A673 (cell line): ENCODE measurements around the gene TAP1. TPM values are rescaled to one million over a fixed set of nuclear protein-coding genes. Genes with fewer than 3 reads are reported as not detected.
A peak's percentile ranks its signal among the peaks of the same experiment; 100 is the strongest.

Source experiments
- BruUV-seq: library from RNA; stranded (reverse); fragments of 400-500 nt; replicated peaks from 2 replicates; lab custom pipeline; 2021; lab: Mats Ljungman, UMichigan
- CTCF ChIA-PET: fragments of 300-600 bp; sonication (Branson Sonifier 250); formaldehyde crosslinking; loops from one replicate; lab custom pipeline; 2022; ENCODE audit warnings: antibody characterized with exemption; lab: Charles Lee
- POLR2A ChIA-PET: fragments of 300-600 bp; sonication (Branson Sonifier 250); formaldehyde crosslinking; loops from one replicate; lab custom pipeline; 2022; ENCODE audit warnings: antibody characterized with exemption; ENCODE audit not compliant: low non-redundant PET; lab: Charles Lee
- DNase-seq: peaks from one replicate; pipeline ENCODE4 v3.0.0-alpha.2; 2015; ENCODE audit warnings: low spot score
- H3K27ac ChIP-seq: fragments of 200-600 bp; sonication (generic); 2 replicates; pipeline ENCODE4 v1.5.1; 2016; ENCODE audit warnings: mixed run types, low read depth, mild to moderate bottlenecking, mixed read lengths, antibody characterized with exemption, low read length; ENCODE audit not compliant: poor library complexity, severe bottlenecking
- H3K27me3 ChIP-seq: fragments of 200-600 bp; sonication (generic); replicated peaks from 2 replicates; pipeline ENCODE4 v1.6.1; 2017; ENCODE audit warnings: mixed run types, low read depth, mild to moderate bottlenecking, mixed read lengths, antibody characterized with exemption, low read length; ENCODE audit not compliant: insufficient read depth, poor library complexity
- H3K36me3 ChIP-seq: fragments of 200-600 bp; sonication (generic); 2 replicates; pipeline ENCODE4 v1.6.1; 2016; ENCODE audit warnings: mixed run types, mild to moderate bottlenecking, mixed read lengths, antibody characterized with exemption, low read length; ENCODE audit not compliant: insufficient read depth, poor library complexity, severe bottlenecking
- H3K4me1 ChIP-seq: fragments of 200-600 bp; sonication (generic); 2 replicates; pipeline ENCODE4 v1.6.1; 2017; ENCODE audit warnings: mixed run types, mild to moderate bottlenecking, mixed read lengths, antibody characterized with exemption, low read length; ENCODE audit not compliant: insufficient read depth, poor library complexity, severe bottlenecking
- H3K4me3 ChIP-seq: fragments of 200-600 bp; sonication (generic); 2 replicates; pipeline ENCODE4 v1.5.1; 2016; ENCODE audit warnings: low read depth, mixed run types, mild to moderate bottlenecking, mixed read lengths, low read length; ENCODE audit not compliant: poor library complexity, severe bottlenecking
- H3K9me3 ChIP-seq: fragments of 200-600 bp; sonication (generic); 2 replicates; pipeline ENCODE4 v1.6.1; 2016; ENCODE audit warnings: mixed run types, low read depth, mild to moderate bottlenecking, mixed read lengths, antibody characterized with exemption, low read length; ENCODE audit not compliant: poor library complexity, severe bottlenecking
- EZH2 ChIP-seq: fragments of 200-600 bp; sonication (generic); IDR thresholded peaks from 2 replicates; pipeline ENCODE4 v1.6.1; 2017; ENCODE audit warnings: borderline replicate concordance, low read depth, mild to moderate bottlenecking, mixed read lengths, antibody characterized with exemption, low read length; ENCODE audit not compliant: poor library complexity, severe bottlenecking
- intact Hi-C: fragments of 100-400 bp; cut with micrococcal nuclease; formaldehyde crosslinking; loops from one replicate; pipeline ENCODE4 v1.10.0; 2022; ENCODE audit not compliant: unreplicated experiment
- total RNA-seq: library from RNA; stranded (reverse); gene quantifications from 2 replicates; pipeline ENCODE4 v1.2.3, GENCODE V29; 2021
- TF ChIP-seq, protein P1 (sequence below): fragments of 300-800, 200-600 bp; sonication (generic); conservative IDR thresholded peaks from 2 replicates; pipeline ENCODE4 v1.5.1; 2017; ENCODE audit warnings: low read depth, mild to moderate bottlenecking, antibody characterized with exemption, low read length, moderate library complexity, mixed read lengths

The TAP1 gene
- total RNA-seq, 1 experiment from 2014 or later = 12.3 TPM

DNA sequence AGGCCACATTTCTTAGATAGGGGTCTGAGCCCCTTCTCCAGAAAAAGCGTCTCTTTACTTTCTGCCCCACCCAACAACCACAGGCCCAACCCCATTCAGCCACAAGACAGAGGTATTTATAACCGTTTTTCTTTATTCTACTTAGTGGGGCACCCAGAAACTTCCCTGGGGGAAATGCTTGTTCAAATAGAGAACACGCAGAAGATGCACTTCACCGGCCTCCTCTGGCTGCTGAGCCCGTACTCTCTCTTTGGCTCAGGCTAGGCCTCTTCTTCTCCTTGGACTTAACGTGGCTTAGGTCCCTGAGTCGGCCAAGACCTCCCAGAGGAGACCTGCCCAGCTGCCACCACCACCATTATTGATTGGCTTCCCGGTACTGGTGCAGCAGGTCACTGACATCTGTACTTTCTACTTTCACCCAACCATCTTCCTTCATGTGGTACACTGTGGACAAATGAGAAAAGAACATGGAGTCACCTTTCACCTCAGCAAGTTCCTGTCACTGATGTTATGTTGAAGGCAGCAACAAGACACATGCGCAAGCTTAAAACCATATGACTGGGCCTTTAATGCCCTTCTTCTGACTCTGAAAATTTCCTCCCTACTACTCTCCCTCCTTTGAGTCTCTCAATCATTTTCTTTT lies 12.8 kb downstream of the TAP1 start:
- intact Hi-C loops = no loop called here
- Histone ChIP-seq H3K27me3 (no peaks in the 10 kb centered on the region), H3K4me1 (peaks cover 9% of the 10 kb centered on the region), H3K36me3 (peaks cover 3% of the 10 kb centered on the region), H3K27ac (no peak overlapping the region), H3K4me3 (no peak overlapping the region), H3K9me3 (no peaks in the 10 kb centered on the region)
- TF ChIP-seq, protein P1, sequence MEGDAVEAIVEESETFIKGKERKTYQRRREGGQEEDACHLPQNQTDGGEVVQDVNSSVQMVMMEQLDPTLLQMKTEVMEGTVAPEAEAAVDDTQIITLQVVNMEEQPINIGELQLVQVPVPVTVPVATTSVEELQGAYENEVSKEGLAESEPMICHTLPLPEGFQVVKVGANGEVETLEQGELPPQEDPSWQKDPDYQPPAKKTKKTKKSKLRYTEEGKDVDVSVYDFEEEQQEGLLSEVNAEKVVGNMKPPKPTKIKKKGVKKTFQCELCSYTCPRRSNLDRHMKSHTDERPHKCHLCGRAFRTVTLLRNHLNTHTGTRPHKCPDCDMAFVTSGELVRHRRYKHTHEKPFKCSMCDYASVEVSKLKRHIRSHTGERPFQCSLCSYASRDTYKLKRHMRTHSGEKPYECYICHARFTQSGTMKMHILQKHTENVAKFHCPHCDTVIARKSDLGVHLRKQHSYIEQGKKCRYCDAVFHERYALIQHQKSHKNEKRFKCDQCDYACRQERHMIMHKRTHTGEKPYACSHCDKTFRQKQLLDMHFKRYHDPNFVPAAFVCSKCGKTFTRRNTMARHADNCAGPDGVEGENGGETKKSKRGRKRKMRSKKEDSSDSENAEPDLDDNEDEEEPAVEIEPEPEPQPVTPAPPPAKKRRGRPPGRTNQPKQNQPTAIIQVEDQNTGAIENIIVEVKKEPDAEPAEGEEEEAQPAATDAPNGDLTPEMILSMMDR = no peak
- TF ChIP-seq EZH2 = no peak
- ChIA-PET POLR2A (no interaction called here), CTCF (no interaction called here)
- no peak for DNase-seq
- BruUV-seq = no TSS peak

DNA sequence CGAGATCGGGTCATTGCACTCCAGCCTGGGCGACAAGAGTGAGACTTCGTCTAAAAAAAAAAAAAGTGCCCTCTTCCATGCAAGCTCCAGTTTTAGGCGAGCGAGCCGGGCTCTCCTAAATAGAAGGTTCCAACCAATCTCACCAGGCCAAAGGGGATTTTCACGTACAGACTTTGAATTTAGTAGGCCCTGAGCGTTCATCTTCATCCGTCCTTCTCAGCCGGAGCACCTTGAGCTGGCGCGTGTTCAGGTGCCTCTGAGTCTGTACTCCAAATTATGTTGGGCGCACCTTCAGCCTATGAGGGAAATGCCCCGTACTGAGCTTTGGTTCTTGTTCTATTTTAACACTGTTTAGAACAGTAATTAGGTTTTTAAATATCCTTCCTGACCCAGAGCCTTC lies 14.1 kb downstream of the TAP1 start:
- H3K27me3 ChIP-seq = no peaks in the 10 kb centered on the region
- H3K36me3 ChIP-seq = peaks cover 3% of the 10 kb centered on the region
- POLR2A ChIA-PET = no interaction called here
- TF ChIP-seq EZH2 = no peak
- TF ChIP-seq, protein P1 = no peak
- no peak overlapping the region for H3K4me3 ChIP-seq
- H3K9me3 ChIP-seq = no peaks in the 10 kb centered on the region
- CTCF ChIA-PET = interaction anchor here (2.1 to 3.1 kb wide), 4 partner anchors 13 to 145 kb away, joined by 10 to 56 read pairs (median 30); partner anchors contain the start of genes PSMB9 and TAP1
- H3K4me1 ChIP-seq = peaks cover 9% of the 10 kb centered on the region
- no TSS peak for BruUV-seq
- intact Hi-C loops = no loop called here
- no peak overlapping the region for H3K27ac ChIP-seq
- no peak for DNase-seq

DNA sequence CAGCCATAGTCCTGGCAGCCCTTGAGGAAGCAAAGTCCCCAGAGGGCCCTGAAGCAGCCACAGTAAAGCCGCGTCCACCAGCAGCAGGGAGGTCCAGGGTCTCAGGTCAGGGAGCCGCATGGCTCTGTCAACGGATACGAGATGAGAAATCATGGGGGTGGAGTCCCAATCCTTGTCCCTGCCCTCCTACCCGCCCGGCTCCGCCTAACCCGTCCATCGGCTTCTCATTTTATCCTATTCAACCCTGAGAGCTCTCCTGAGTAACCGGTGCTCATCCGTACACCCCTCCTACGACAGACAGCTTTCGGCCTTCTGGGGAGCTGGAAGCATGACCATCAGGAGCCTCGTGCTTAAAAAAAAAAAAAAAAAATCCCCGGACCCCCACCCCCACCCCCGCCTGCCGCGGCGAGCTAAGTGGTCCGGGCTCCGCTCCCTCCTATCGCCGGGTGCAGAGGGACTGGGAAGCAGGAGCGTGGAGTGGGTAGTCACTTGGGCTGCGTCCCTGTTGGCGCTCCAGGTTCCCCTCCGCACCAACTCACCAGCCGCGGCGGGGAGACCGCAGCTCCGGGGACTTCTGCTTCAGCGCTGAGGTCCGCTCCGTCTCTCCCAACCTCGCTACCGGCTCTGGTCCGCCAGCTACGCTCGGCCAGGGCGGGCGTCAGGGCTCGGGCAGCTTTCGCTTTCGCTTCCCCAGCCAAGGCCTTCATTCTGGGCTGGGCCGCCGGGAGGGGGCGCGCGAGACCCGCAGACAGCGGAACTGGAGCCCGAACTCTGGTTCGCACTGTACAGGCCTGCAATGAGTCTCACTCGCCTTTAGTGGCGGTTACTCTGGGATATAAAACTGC lies 15.2 kb downstream of the TAP1 start, which contains the start of gene TAP2:
TSS of gene TAP2 (minus strand) at position 626 of the 845 bp plus-strand sequence. CDS start at position 120, 506 bp downstream.
- no TSS peak for BruUV-seq
- ChIA-PET CTCF (interaction anchor here (0.5 to 3.1 kb wide), 17 partner anchors 10 to 487 kb away, joined by 3 to 56 read pairs (median 7); partner anchors contain the start of genes PSMB9, TAP1 and WDR46), POLR2A (interaction anchor here (0.5 to 0.6 kb wide), 2 partner anchors 130 to 132 kb away, joined by 3 to 7 read pairs; partner anchors contain the start of gene BRD2)
- Histone ChIP-seq H3K27ac (peak within 1 kb of the TSS; percentile 91), H3K4me3 (peak within 1 kb of the TSS; percentile 88), H3K9me3 (no peaks in the 10 kb centered on the region), H3K27me3 (no peaks in the 10 kb centered on the region), H3K4me1 (peaks cover 9% of the 10 kb centered on the region), H3K36me3 (peaks cover 3% of the 10 kb centered on the region)
- DNase-seq = peak; percentile 93
- intact Hi-C loops = loop anchor here (1.0 kb wide), 2 partner anchors 15 to 30 kb away; partner anchors contain the start of gene TAP1
- TF ChIP-seq EZH2 = no peak
- TF ChIP-seq, protein P1 = peak; percentile 98
